HEK293T (cell line): ENCODE measurements around the gene NKAIN2.

ENCODE experiments used
- BHLHE40 ChIP-seq: fragments of 450-650 bp; IDR thresholded peaks from 2 replicates; pipeline ENCODE4 v1.6.1; 2016; ENCODE audit warnings: mild to moderate bottlenecking, moderate library complexity, borderline replicate concordance
- CTBP1 ChIP-seq: fragments of 450-650 bp; IDR thresholded peaks from 2 replicates; pipeline ENCODE4 v1.6.1; 2016; ENCODE audit warnings: borderline replicate concordance
- ELF4 ChIP-seq: fragments of 450-650 bp; IDR thresholded peaks from 2 replicates; pipeline ENCODE4 v1.6.1; 2017; ENCODE audit warnings: antibody characterized with exemption
- FOXA1 ChIP-seq: fragments of 450-650 bp; IDR thresholded peaks from 2 replicates; pipeline ENCODE4 v1.6.1; 2016; ENCODE audit warnings: mild to moderate bottlenecking
- FOXM1 ChIP-seq: fragments of 450-650 bp; IDR thresholded peaks from 2 replicates; pipeline ENCODE4 v1.6.1; 2017; ENCODE audit warnings: mild to moderate bottlenecking, borderline replicate concordance
- HDGF ChIP-seq: fragments of 450-650 bp; IDR thresholded peaks from 2 replicates; pipeline ENCODE4 v1.6.1; 2017; ENCODE audit warnings: antibody characterized with exemption, borderline replicate concordance
- NFRKB ChIP-seq: fragments of 450-650 bp; IDR thresholded peaks from 2 replicates; pipeline ENCODE4 v1.6.1; 2016; ENCODE audit warnings: mild to moderate bottlenecking, moderate library complexity
- SP1 ChIP-seq: fragments of 450-650 bp; IDR thresholded peaks from 2 replicates; pipeline ENCODE4 v1.6.1; 2017
- SUZ12 ChIP-seq: fragments of 450-650 bp; IDR thresholded peaks from 2 replicates; pipeline ENCODE4 v1.6.1; 2016; ENCODE audit warnings: mild to moderate bottlenecking
- TARDBP ChIP-seq: fragments of 450-650 bp; IDR thresholded peaks from 2 replicates; pipeline ENCODE4 v1.6.1; 2016

GRCh38 chr6:123962508-123962907 lies 158.8 kb downstream of the NKAIN2 start:
- TF ChIP-seq TARDBP (no peak), FOXA1 (no peak), SUZ12 (no peak), ELF4 (no peak), SP1 (no peak), BHLHE40 (no peak), HDGF (no peak), NFRKB (no peak), FOXM1 (no peak), CTBP1 (no peak)
